Keratinocyte (primary cell): ENCODE measurements around the gene RNF41.
"Not testable (repeated sequence)": the region's sequence is repeated elsewhere in the genome, so short reads cannot be mapped to it uniquely, and the experiment has no call there.

ENCODE experiments used
- EZH2 ChIP-seq: IDR thresholded peaks from one replicate; pipeline ENCODE4 v1.6.1; 2012; ENCODE audit warnings: inconsistent platforms, mild to moderate bottlenecking, low read length, moderate library complexity
- TF ChIP-seq, protein P1 (sequence below), 3 experiments: IDR thresholded peaks in 1 of 3; conservative IDR thresholded peaks in 1 of 3; optimal IDR thresholded peaks in 1 of 3; 2 replicates in 2 of 3; 3 replicates in 1 of 3; pipeline versions ENCODE3 to v1.5.1; 2011; ENCODE audit warnings: low read length in 3 of 3, mild to moderate bottlenecking in 3 of 3, moderate library complexity in 2 of 3, control low read depth in 1 of 3, inconsistent platforms in 1 of 3; ENCODE audit not compliant: insufficient read depth in 2 of 3; ENCODE audit errors: extremely low read depth in 1 of 3

DNA sequence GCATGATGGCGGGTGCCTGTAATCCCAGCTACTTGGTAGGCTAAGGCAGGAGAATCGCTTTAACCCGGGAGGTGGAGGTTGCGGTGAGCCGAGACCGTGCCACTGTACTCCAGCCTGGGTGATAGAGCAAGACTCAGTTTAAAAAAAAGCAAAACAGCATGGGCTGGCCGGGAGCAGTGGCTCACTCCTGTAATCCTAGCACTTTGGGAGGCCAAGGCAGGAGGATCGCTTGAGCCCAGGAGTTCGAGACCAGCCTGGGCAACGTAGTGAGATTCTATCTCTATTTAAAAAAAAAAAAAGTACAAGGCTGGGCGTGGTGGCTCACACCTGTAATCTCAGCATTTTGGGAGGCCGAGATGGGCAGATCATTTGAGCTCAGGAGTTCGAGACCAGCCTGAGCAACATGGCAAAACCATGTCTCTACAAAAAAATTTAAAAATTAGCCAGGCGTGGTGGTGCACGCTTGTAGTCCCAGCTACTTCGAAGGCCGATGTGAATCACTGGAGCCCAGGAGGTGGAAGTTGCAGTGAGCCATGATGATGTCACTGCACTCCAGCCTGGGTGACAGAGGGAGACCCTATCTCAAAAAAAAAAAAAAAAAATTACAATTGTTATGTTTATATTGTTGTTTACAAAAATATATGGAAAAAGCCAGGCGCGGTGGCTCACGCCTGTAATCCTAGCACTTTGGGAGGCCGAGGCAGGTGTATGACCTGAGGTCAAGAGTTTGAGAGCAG lies 65.1 kb downstream of the RNF41 start:
- TF ChIP-seq, protein P1, sequence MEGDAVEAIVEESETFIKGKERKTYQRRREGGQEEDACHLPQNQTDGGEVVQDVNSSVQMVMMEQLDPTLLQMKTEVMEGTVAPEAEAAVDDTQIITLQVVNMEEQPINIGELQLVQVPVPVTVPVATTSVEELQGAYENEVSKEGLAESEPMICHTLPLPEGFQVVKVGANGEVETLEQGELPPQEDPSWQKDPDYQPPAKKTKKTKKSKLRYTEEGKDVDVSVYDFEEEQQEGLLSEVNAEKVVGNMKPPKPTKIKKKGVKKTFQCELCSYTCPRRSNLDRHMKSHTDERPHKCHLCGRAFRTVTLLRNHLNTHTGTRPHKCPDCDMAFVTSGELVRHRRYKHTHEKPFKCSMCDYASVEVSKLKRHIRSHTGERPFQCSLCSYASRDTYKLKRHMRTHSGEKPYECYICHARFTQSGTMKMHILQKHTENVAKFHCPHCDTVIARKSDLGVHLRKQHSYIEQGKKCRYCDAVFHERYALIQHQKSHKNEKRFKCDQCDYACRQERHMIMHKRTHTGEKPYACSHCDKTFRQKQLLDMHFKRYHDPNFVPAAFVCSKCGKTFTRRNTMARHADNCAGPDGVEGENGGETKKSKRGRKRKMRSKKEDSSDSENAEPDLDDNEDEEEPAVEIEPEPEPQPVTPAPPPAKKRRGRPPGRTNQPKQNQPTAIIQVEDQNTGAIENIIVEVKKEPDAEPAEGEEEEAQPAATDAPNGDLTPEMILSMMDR (optimal IDR thresholded peaks at IDR 0.05 in 1 of 3, IDR thresholded peaks at IDR 0.05 in 1 of 3, conservative IDR thresholded peaks at IDR 0.05 in 1 of 3; ENCODE audit: extremely low read depth in 1 of 3, insufficient read depth in 2 of 3, low read length in 3 of 3) = not testable (repeated sequence)
- not testable (repeated sequence) for TF ChIP-seq EZH2
